Measurements from ENCODE around the gene REEP5.

DNA sequence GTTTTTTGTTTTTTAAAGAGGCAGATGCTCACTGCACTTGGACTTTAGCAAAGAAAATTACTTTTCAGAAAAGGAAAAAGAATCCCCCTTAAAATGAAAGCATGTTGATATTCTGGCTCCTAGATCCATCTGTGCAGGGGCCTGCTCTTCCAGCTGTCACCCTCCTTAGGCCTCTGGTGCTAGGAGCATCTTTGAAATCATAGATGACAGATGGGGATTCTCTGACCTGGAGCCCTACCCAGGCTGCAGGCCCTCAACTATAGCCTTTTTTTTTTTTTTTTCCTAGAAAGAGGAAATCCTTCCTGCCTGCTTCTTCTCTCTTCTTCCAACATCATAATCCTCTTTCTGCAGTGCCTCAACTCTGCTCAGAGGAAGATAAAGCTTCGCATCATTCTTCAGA lies 38.3 kb upstream of the REEP5 start:
- TF ChIP-seq, protein P1, sequence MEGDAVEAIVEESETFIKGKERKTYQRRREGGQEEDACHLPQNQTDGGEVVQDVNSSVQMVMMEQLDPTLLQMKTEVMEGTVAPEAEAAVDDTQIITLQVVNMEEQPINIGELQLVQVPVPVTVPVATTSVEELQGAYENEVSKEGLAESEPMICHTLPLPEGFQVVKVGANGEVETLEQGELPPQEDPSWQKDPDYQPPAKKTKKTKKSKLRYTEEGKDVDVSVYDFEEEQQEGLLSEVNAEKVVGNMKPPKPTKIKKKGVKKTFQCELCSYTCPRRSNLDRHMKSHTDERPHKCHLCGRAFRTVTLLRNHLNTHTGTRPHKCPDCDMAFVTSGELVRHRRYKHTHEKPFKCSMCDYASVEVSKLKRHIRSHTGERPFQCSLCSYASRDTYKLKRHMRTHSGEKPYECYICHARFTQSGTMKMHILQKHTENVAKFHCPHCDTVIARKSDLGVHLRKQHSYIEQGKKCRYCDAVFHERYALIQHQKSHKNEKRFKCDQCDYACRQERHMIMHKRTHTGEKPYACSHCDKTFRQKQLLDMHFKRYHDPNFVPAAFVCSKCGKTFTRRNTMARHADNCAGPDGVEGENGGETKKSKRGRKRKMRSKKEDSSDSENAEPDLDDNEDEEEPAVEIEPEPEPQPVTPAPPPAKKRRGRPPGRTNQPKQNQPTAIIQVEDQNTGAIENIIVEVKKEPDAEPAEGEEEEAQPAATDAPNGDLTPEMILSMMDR (IDR thresholded peaks at IDR 0.05) = no peak
- no peak for TF ChIP-seq POLR2A (IDR thresholded peaks at IDR 0.05)

All from stomach (tissue), 4 donors.